Activated gamma-delta T cell treated with Interleukin-2 at 50 U/mL for 16 hours (primary cell): ENCODE measurements around the gene CUBN.

Source experiments
- DNase-seq: peaks from one replicate; pipeline ENCODE4 v3.0.0-alpha.2; 2020

CUBN gene

DNA sequence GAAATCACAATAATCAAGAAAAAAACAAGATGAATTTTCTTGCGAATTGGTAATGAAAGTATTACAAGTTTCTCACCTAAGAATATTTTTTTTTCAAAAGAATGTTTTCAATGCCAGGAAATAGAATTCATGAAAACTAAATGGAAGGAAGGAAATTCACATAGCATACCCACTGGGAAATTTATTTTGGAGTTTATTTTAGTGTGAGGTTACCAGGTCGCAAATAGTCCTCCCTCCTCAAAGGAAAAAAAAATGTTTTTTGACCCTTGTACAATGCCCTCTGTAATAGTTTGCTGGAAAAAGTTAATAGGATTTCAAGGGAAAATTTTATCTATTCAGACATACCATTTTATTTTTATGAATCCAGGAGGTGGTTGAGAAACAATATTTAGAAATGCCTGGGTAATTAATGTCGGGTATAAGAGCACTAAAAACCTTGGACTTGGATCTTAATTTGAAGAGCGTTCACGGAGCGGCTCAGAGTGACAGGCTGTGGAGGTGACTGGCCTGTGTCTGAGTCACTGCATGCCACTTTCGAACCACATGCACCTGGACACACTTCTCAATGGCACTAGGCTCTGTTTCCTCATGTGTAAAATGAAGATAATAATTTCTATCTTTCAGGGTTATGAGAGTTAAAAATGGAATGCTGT, 28.2 kb downstream of the CUBN start:
- no peak for DNase-seq

DNA sequence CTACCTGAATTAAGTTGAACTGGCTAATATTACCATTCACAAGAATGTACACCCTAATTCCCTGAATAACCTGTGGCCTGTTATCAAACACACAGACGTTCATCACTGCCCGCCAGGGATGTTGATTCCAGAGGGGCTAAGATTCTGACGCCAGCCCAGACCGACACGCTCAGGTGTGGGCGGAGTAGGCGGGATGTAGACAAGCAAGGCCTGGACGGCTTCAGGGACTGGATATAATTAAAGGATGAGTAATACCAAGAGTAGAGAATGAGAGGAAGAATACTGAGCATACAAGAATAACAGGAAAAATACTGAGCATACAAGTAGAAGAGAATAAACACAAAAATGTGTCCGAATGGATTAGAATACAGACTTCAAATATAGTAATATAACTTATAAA, 29.0 kb downstream of the CUBN start:
- DNase-seq: no peak

DNA sequence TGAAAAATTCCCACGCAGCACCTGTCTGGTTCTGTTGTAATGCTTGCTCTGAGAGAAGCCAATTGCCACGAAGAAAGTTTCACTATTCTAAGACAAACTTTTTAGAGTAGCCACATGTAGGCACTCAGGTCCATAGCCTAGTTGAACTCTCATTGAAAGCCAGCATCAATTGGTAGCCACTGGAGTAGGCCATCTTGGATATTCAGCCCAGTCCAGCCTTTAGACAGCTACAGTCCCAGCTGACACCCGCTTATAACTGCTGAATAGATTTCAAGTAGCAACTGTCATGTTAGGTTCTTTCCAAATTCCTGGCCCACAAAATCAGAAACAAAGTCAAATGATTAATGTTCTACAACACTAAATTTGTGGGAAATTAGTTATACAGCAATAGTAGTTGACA, 31.6 kb downstream of the CUBN start:
- no peak for DNase-seq

DNA sequence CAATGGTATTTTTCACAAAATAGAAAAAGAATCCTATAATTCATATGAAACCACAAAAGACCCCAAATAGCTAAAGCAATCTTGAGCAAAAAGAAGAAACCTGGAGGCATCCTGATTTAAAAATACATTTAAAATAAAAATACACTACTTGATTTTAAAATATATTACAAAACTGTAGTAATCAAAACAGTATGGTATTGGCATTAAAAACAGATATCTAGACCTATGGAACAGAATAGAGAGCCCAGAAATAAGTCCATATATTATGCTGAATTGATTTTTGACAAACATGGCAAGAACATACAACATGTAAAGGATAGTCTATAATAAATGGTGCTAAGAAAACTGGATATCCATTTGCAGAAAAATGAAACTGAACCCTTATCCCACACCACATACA, 34.8 kb downstream of the CUBN start:
- DNase-seq: no peak

DNA sequence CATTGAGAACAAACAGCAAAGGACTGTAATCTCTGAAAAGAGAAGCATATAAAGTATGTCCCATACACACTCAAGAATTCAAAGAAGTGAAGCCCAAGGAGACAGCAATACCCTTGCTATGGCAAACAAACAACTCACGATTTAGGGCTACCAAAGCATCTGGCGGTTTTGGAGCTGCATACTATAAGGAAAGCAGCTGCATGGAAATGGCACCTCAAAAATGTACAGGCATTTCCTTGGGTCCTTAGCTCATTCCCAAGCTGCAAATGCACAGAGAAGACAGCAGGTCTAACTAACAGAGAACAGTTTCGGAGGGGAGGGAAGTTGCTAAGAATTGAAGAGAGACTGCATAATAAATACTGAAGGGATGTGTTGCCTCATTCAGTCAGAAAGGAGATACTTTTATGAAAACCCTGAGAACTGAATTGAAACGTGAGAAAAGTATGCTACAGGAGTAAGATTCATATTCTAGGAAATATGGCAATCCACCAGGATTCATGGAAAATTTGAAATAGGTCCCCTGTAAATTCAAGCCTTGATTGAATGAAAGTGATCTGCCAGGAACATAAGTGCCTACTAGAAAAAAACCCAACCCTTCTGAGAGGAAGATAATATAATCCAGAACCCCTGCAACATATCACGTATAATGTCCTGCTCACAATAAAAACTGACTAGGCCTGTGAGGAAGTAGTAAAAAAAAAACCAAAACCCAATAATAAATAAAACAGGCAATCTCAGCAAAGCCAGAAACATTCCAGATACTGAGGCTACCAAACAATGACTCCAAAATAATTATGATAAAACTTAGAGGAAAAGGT, 36.4 kb downstream of the CUBN start:
- no peak for DNase-seq

DNA sequence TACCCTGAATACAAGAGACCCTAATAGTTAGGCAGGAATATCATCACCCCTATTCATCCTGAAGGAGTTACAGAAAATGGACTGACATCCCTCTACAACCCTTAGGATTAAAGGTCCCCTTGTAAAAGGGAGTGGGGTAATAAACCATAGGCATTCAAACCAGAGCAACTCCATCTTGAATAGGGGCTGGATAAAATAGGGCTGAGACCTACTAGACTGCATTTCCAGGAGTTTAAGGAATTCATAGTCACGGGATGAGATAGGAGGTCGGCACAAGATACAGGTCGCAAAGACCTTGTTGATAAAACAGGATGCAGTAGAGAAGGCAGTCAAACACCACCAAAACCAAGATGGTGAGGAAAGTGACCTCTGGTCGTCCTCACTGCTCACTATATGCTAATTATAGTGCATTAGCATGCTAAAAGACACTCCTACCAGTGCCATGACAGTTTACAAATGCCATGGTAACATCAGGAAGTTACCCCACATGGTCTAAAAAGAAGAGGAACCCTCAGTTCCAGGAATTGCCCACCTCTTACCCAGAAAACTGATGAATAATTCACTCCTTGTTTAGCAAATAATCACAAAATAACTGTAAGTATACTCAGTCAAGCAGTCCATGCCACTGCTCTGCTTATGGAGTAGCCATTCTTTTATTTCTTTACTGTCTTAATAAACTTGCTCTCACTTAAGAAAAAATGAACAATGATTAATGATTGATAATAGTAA, 37.2 kb downstream of the CUBN start:
- no peak for DNase-seq

DNA sequence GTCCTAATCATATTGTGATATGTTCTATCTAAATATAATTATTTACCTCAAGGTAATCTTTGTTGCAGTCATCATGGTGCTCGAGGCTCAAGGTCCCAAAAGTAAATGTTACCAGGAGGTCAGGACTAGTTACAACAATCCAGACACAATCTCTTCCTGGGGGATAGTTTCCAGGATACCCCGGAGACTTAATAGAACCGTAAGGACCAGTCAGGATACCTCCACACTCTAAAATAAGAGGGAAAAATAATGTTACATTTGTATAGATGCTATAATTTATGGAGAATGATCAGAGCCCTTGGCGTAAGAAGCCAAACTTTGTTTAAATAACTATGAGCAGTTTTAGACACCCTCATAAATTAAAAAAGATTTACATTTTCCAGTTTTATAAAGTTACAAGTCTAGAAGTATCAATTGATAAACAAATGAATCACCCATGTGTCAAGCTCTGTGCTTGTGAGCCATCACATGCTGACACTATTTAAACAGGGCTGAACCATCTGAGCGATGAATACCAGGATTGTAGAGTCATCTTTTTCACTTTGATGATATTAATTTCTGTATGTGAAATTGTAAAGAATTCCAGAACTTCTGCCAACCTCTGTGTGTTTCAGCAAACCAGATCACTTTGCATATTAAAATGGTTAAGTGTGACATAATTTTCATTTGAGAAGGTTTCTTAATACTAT, 41.3 kb downstream of the CUBN start:
- DNase-seq: no peak

DNA sequence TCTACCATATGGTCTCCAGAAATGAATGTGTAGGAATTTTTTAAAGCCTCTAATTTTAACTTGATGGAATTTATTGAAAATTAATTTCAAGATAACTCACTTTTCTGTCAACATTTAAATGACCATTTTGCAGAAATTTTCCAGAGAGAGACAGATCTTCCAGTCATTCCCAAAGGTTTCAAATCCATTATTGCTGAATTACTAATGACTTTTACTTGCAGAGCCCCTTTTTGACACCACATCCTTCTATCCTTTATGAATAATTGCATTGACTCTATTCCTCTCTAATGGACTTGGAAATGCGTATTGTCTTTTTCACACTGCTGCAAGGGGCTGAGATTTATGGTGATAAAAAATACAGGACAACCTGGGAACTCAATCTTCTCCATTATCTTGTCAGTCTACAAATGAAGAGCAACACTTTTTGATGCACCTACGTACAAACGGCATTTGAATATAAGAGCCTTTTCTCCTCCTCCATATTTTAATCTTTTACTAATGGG, 42.7 kb downstream of the CUBN start:
- DNase-seq: no peak

DNA sequence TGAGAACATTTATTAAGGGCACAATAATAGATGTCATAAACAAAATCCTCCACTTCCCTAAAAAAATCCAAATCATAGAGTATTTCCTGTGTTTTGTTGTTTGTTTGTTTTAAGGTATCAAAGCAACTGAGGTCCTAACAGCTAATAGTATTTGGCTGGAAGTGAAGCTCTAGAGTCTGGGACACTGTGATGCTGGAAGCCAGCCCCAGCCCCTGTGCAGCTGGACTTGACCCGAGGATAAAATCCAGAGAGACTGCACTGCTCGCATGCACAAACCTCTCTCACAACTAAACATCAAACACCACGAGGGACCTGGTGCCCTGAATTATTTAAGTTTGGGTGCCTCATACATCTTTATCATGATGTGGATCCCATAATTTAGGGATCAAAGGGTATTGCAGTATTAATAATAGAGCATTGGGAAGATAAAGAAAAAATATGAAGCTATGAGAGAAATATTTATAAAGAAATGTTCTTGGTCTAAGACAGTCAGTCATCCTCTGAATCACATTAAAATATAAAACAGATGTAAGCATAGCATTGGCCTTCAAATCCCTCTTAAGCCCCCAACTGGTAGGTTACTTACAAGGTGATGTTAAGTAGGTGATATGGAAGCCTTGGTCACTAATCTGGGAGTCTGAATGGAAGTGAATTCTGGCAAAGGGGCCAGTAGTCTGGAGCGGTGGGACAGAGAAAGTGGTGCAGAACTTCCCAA, 44.4 kb downstream of the CUBN start:
- DNase-seq: no peak

DNA sequence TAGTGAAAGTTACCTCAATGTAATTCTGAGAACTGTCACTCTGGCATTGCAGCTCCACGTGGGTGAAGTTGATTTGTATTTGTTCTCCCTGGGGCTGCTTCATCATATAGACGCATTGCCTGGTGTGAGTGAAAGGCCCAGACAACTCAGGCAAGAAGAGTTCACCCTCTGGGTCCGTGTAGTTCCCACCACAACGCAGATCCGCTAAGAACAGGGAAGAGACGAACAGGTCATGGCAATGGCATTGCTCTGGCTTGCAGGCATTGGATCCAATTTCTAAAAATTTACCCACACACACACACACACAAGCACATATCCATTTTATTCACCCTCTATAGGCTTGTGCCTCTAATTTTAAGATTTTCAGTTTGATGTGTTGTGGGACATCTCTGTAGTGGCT, 45.4 kb downstream of the CUBN start:
- no peak for DNase-seq

DNA sequence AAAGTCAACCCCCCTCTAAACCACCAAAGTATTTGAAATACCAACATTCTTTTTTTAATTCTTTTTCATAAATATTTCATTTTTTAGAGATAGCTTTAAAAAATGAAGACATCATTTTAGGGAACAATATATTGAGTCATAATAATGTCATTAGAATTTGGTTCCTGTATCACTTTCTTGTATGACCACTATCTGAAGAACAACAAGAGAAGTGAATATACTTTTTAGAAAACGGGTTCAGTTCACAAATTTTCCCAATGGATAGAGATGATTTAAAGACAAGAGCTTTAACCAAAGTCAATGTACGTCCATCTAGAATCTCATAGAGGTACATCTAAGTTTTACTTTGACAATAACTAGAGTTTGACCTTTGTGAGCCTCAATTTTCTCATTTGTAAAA, 48.2 kb downstream of the CUBN start:
- no peak for DNase-seq

DNA sequence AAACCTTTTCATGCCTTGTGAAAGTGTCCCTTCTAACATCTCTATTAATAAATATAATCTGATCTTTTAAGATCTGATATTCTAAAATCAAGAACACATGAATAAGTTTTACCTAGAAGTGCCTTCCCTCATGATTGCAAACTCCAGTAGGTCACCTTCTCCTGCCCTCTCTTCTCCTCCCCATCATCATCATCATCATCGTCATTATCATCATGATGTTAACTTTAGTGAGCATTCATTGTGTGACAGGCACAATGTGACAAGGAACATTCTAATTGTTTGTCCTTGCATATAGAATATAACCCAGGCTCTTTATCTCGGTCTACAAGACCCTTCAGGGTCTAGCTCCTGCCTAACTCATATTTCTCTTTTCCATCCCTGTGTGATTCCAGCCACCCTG, 51.7 kb downstream of the CUBN start:
- DNase-seq: no peak

DNA sequence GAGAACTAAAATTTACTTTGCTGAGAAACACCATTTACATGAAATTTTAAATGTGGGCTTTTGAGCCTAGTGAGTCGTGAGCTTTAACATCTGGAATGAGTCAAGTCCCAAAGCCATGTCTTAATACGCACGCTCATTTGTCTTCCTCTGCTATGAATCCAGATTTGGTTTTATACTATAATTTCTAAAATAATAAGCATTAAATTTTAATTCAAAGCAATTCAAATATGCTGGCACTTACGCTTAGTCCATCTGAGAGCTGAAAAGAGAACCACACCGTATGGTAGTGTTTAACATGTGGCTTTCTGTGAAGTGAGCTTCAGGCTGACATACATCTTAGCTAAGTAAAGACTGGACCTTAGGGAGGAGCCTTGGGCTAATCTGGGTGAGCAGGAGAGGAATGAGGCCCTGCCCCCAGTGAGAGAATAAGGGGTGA, 52.2 kb downstream of the CUBN start:
- no peak for DNase-seq

DNA sequence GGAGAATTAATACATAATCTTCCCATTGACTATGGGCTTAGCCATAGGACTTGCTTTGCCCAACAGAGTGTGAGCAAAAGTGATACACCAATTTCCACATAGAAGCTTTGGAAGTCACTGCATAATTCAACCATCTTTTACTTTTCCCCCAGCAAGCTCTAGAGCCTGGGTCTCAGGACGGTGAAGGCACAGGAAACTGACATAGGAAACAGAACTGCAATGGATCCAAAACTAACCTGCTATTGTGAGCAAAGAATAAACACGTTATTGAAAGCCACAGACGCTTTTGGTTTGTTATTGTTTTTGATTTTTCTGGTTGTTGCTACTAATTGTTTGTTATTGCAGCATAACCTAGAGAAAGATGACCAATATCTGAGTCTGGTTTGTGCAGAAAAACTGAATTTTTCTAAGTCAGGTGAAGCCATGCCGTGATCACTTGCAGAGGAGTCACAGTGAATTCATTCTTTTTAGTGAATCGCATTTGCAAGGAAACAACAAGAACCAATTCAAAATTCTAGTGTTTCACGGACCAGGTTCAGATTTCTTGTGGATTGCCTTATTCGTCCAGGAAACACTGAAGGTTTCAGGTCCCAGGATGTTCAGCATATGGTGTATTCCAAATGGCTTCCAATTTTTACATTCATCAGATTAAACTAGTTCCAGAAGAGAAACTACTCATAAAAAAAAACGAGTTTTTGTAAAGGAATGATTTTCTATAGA, 52.8 kb downstream of the CUBN start:
- no peak for DNase-seq

DNA sequence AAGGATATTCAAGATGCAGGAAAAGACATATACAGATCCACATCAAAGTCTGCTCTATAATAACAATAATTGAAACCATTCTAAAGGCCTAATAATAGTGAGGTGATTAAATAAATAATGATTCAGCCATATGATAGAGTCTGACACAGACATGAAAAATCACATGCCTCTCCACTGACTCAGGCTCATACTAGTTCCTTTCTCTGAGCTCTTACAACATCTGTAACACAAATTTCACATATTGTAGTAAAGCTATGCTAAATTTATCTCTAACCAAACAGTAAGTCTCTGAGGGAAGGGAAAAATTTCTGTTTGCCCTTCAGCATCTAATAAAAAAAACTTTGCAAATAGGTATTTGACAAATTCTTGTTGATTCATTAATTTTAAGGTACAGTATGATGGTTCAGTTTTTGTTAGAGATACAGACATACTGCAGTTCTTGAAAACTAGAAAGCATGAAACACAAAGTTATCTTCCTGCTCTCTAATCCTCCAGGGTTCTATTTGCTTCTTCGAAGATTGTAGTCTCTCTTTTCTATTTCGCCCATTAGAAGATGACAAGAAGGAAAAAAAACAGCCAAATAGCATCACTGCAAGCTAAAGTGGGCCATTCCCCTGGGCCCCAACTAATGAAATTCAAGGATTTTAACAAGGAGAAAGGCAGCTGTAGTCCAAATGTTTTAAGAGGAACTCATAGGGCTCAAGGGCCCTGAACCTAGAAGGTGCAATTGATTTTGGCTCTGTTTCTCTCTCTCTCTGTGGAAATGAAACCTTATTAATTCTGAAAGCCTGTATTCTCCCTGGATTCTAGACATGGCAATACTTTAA, 53.9 kb downstream of the CUBN start:
- DNase-seq: no peak

DNA sequence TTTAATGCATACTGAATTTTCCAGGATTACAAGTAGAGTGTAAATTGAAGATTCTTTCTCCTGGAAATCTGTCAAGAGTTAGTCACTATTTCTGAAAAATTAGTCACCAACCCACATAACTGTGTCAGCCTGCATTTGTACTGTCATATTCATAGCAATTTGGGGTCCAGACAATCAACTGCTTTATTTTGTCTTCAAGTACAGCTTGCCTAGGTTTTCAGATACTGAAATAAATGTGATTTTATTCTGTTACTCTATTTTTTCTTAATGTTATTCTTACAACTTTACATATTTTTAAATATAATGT, 55.1 kb downstream of the CUBN start:
- DNase-seq: no peak

DNA sequence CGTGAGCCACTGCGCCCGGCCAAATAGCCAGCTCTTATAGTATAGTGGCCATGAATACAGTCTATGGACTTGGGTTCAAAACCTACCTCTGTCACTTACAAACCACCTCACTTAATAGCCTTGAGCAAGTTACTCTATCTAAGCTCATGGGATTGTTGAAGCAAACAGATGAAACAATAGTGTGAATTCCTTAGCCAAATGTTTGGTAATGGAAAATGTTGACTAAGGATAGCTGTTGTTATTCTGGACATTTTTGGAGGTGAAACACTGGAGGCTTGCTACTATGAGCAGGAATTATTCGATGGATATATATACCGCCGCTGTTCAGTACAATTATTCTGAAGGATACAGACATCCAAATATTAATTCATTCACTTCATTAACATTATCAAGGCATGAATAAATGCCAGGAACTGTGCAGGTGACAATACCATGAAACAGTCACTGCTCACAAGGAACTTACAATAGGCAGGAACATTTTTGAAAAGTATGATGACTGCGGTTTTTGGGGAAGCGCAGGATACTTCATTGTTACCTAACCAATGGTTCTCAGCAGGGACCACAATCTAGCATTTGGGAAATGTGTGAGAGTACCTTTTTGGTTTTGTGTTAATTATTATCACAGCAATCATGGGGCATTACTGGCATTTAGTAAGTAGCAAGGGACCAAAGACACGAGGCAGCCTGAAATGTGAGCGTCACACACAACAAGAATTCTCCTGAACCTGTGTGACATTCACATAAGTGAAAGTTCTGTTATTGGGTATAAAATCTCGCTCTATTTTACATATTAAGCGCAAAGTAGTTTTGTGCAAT, 55.7 kb downstream of the CUBN start:
- no peak for DNase-seq

DNA sequence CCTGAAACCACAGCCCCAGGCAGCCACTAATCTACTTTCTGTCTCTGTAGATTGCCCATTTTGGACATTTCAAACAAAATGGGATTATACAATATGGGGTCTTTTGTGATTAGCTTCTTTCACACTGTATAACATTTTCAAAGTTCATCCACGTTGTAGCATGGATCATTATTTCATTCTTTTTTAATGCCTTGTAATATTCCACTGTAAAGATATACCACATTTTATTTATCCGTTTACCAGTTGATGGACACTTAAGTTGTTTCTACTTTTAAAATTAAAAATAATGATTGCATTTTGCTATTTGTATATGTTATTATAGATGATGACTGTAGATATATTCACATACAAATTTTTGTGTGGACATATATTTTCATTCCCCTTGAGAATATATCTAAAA, 60.7 kb downstream of the CUBN start:
- DNase-seq: no peak

DNA sequence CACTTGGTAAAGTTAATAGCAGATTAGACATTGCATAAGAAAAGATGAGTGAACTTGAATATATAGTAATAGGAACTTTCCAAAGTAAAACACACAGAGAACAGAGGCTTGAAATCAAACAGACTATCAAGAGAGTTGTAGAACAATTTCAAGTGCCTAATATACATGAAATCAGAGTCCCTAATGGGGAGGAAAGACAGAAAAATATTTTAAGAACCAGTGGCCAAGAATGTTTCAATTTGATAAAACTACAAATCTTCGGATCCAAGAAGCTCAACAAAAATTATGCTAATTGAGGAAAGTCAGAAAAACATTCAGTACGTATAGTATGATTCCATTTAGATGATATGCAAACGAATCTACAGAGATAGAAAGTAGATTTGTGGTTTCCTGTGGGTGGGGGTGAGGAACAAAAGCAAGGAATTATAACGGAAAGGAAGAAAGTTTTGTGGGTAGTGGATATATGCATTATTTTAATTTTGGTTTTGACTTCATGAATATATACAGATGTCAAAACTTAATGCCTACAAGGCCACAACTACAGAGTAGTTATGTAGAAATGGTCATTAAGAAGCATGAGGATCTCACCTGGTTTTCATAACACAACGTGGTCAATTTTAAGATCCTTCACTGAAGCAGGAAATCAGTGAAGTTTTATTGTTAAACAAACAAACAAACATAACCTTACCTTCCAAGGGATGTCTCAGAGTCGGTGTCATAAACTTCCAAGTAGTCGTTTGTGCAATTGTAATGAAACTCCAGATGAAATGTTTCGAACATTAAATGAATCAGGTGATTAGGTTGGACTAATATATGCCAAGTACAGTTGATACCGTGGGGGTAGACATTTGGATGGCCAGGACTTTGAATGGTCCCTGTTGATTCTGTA, 62.0 kb downstream of the CUBN start:
- no peak for DNase-seq
